HG03060 (cell line): ENCODE measurements around the gene AGTR1.
"Not testable (repeated sequence)": the region's sequence is repeated elsewhere in the genome, so short reads cannot be mapped to it uniquely, and the experiment has no call there.

Experiments used
- ATAC-seq: cut with Tn5 transposase; IDR thresholded peaks from one replicate; pipeline ENCODE4 v1.9.1; 2021; ENCODE audit warnings: low read depth, moderate number of reproducible peaks; ENCODE audit not compliant: unreplicated experiment

The AGTR1 gene

GRCh38 chr3:148757238-148758215, 59.8 kb downstream of the AGTR1 start:
- ATAC-seq, result no peak

DNA sequence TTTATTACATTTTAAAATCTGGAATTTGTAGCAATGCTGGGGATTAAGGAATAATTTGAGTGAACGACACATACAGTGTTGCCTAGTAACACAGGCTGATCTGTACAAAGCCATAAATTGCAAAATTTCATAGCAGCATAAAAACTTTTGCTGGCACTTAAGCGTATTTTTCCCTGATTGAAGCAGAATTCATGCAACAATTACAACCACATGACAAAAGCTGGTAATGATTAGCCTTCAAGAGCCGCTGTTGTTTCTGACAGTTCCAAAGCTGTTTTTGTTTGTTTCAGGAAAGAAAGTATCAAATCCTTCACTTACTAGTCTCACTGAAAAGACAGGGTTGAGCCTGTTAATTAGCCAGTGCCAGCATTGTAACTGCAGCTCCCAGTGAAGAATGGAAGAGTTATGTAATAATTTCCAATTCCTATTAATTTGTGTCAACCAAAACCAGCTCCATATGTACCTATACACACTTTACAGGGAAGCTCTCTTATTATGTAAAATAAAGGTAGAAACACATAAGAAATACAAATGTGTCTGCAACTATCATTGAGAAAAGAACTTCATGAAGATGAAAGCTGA, 60.7 kb downstream of the AGTR1 start:
- no peak for ATAC-seq

- no peak for ATAC-seq
Observed at GRCh38 chr3:148759430-148759829, 61.7 kb downstream of the AGTR1 start.

DNA sequence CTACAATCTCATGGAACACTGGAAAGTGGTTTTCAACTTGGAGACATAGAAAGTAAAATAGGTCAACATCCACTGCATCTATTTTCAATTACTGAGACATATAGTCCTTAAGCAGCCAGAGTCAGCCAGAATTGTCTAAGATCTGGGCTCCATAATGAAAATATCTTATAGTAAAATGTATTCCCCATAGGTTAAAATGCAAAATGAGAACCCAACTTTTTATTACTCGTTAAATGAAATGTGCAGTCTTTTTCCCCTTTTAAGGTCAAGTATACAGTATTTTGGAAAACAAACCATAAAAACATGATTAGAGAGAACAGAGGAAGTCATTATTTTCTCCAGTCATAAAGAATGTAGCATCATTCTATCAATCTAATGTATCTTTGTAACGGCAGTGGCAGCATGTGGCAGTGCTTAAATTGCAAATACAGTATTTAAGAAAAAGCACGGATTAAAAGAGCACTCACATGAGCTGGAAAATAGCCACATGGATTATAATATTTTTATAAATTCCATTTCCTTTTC, 65.5 kb downstream of the AGTR1 start:
- ATAC-seq, result no peak

GRCh38 chr3:148763986-148764935, 66.6 kb downstream of the AGTR1 start:
- no peak for ATAC-seq

DNA sequence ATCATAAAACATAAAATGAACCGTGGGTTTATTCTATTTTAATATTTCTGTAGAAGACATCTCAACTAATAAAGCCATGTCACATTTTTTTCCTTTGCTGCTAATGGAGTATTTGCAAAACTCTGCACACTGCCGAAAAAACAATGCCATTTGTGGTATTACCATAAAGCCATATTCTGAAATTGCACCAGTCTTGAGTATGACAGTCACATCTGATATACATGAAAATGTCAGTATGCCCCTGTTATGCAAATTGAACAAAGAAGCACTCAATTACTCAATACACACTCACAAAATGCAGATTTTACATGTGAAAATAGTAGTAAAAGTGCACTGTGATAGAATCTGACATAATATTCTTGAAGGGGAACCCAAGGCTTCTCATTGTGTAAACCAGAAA, 74.7 kb downstream of the AGTR1 start:
- ATAC-seq, result no peak

- no peak for ATAC-seq
Observed at GRCh38 chr3:148772835-148773234, 75.1 kb downstream of the AGTR1 start.

DNA sequence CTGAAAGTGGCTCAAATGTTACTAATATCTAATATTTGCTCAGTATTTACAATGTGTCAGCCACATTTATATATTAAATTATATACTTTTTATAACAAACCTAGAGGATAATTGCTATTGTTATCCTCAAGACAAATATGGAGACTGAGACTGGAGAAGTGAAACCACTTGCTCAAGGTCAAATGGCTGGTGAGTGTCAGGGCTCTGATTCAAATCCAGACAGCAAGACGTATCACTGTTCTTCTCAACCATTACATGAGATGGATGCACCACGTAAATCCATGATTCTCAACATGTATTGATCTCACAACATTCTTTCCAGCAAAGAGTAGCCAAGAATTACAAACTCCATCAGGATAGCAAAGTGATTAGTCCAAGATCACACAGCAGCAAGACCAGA, 76.1 kb downstream of the AGTR1 start:
- no peak for ATAC-seq

- ATAC-seq, result no peak
Observed at GRCh38 chr3:148778926-148779325, 81.2 kb downstream of the AGTR1 start.

GRCh38 chr3:148785026-148785425, 87.3 kb downstream of the AGTR1 start:
- ATAC-seq, result not testable (repeated sequence)

DNA sequence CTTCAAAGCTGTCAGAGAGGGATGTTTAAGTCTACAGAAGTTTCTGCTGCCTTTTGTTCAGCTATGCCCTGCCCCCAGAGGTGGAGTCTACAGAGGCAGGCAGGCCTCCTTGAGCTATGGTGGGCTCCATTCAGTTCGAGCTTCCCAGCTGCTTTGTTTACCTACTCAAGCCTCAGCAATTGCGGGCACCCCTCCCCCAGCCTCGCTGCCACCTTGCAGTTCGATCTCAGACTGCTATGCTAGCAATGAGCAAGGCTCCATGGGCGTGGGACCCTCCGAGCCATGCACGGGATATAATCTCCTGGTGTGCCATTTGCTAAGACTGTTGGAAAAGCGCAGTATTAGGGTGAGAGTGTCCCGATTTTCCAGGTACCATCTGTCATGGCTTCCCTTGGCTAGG, 88.5 kb downstream of the AGTR1 start:
- ATAC-seq, result not testable (repeated sequence)

GRCh38 chr3:148789146-148789545, 91.4 kb downstream of the AGTR1 start:
- ATAC-seq, result no peak

DNA sequence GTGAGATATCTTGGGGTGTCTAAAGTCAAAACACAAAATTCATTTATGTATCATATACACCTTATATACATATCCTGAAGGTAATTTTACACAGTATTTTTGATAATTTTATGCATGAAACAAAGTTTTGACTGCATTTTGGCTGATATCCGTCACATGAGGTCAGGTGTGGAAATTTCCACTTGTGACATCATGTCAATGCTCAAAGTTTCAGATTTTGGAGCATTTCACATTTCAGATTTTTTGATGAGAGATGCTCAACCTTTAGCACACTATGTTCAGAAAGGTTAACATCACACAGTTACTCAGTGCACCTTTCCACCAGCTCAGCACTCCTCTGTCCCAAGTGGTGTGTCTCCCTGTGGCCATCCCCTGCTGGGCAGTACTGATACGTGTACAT, 92.2 kb downstream of the AGTR1 start:
- ATAC-seq, result no peak

- no peak for ATAC-seq
Observed at GRCh38 chr3:148790370-148790769, 92.7 kb downstream of the AGTR1 start.

DNA sequence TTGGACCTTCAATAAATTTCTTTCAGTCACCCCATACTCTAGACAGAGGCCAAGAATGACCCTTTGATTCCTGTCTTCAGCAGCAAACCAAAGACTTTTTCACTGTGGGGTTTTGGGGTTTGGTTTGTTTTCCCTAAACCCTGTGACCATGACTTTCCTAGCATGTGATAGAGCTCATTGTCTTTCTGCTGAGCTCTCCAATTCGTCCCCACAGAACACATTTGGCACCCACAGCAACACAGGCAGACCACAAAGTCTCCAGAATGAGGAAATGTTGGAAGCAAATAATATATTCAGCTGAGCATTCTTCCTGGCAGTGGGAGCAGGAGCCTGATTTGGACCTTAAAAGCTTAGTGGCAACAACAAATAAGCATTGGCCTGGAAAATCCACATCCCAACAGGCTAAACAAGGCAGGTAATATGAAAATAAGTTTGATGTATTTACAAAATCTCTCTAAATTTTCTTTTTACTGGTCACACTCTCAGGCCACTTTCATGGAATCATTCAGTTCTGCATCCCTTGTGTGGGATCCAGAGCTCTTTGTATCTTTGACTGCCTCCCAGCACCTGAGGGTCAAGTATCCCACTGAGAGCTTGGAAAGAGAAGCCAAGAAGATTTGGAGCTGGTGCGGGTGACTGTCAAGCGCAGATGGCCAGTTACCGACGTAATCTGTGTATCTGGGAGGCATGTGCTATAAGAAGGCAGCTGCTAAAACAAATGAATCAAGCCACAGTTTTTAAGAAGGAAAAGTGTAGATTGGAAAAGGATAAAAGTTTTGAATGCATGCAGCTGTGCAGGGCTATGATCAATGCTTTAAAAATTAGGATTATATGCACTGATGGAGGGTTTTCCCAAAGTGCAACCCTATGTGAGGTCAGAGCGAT, 93.4 kb downstream of the AGTR1 start:
- ATAC-seq, result no peak

GRCh38 chr3:148791920-148792319, 94.2 kb downstream of the AGTR1 start:
- ATAC-seq, result no peak

- ATAC-seq, result no peak
Observed at GRCh38 chr3:148792516-148792915, 94.8 kb downstream of the AGTR1 start.
